GM12801 (cell line): ENCODE results near the gene ERMP1.

ENCODE experiments used
- TF ChIP-seq, protein P1 (sequence below): IDR thresholded peaks from one replicate; pipeline ENCODE4 v1.5.1; 2011; ENCODE audit warnings: control low read depth; ENCODE audit not compliant: insufficient read length; ENCODE audit errors: extremely low read depth

ERMP1 gene

GRCh38 chr9:5798581-5798980, 34.3 kb downstream of the ERMP1 start:
- TF ChIP-seq, protein P1, sequence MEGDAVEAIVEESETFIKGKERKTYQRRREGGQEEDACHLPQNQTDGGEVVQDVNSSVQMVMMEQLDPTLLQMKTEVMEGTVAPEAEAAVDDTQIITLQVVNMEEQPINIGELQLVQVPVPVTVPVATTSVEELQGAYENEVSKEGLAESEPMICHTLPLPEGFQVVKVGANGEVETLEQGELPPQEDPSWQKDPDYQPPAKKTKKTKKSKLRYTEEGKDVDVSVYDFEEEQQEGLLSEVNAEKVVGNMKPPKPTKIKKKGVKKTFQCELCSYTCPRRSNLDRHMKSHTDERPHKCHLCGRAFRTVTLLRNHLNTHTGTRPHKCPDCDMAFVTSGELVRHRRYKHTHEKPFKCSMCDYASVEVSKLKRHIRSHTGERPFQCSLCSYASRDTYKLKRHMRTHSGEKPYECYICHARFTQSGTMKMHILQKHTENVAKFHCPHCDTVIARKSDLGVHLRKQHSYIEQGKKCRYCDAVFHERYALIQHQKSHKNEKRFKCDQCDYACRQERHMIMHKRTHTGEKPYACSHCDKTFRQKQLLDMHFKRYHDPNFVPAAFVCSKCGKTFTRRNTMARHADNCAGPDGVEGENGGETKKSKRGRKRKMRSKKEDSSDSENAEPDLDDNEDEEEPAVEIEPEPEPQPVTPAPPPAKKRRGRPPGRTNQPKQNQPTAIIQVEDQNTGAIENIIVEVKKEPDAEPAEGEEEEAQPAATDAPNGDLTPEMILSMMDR = no peak

- TF ChIP-seq, protein P1 = no peak
These were observed 36.6 kb downstream of the ERMP1 start for GRCh38 chr9:5796298-5796697.

GRCh38 chr9:5793812-5794211, 39.1 kb downstream of the ERMP1 start:
- TF ChIP-seq, protein P1 = no peak

- TF ChIP-seq, protein P1 = no peak
These were observed 41.0 kb downstream of the ERMP1 start for GRCh38 chr9:5791870-5792269.

DNA sequence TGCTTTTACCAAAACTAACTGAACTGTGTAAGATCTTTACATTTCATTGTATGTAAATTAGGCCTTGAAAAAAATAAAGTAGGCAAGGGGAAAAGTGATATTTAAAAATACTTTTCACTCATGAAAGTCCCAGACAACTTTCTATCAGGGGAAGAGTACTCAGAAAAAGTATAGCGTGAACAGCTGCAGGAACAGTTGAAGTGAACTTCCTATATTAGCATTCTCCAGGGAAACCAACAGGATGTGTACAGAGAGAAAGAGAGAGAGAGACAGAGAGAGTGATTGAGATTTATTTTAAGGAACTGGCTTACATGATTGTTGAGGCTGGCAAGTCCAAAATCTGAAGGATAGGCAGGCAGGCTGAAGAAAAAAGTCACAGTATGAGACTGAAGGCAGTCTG, 42.0 kb downstream of the ERMP1 start:
- TF ChIP-seq, protein P1 = no peak

DNA sequence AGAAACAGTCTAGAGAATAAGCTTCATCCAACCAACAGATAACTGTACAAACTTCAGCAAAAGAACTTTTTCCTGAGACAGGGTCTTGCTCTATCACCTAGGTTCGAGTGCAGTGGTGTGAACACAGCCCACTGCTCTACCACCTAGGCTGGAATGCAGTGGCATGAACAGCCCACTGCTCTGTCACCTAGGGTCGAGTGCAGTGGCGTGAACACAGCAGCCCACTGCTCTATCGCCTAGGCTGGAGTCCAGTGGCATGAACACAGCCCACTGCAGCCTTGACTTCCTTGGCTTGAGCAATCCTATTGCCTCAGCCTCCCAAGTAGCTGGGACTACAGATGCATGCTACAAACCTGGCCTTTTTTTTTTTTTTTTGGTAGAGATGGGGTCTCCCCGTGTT, 43.4 kb downstream of the ERMP1 start:
- TF ChIP-seq, protein P1 = no peak

GRCh38 chr9:5787759-5788302, 45.1 kb downstream of the ERMP1 start:
- TF ChIP-seq, protein P1 = no peak
